Smooth muscle cell of trachea (primary cell): Measurements from ENCODE around the gene SELENOI. TPM values are rescaled to one million over a fixed set of nuclear protein-coding genes. Genes with fewer than 3 reads are reported as not detected.

ENCODE experiments used
- total RNA-seq: library from RNA; depleted of rRNA; stranded (reverse); fragments of >200 nt; gene quantifications from 2 replicates; pipeline ENCODE4 v1.2.1, GENCODE V29; 2014

The SELENOI gene
- total RNA-seq, result 12.6 and 21.2 TPM in 2 replicates

GRCh38 chr2:26345545-26346453 lies at the start of gene SELENOI:
TSS of gene SELENOI (plus strand) at chr2:26346143. CDS start at chr2:26346233, 90 bp downstream.

GRCh38 chr2:26346454-26347053 lies 611 bp downstream of the SELENOI start, which contains the start of gene ADGRF3:
TSS of gene ADGRF3 (minus strand) at chr2:26346789. CDS start at chr2:26346234, 555 bp downstream.

GRCh38 chr2:26401739-26402541 lies 56.0 kb downstream of the SELENOI start, which contains the start of gene DRC1:
TSS of gene DRC1 (plus strand) at chr2:26401920. CDS start at chr2:26401990, 70 bp downstream.

Other genes starting within 250 kb of the SELENOI start
- 1.3 TPM in 2 replicates for gene GAREM2, start 173.1 kb upstream of the SELENOI start, total RNA-seq
- 173 and 238 TPM in 2 replicates for gene HADHA, start 101.5 kb upstream of the SELENOI start, total RNA-seq
- 144 and 176 TPM in 2 replicates for gene HADHB, start 101.2 kb upstream of the SELENOI start, total RNA-seq
- not detected in 2 replicates for gene ADGRF3, start 646 bp downstream of the SELENOI start, total RNA-seq
- 0.33 TPM in 1 of 2 replicates, not detected in the other for gene DRC1, start 55.8 kb downstream of the SELENOI start, total RNA-seq
- not detected in 2 replicates for gene OTOF, start 132.0 kb downstream of the SELENOI start, total RNA-seq